Measurements from ENCODE around the gene PTBP2.

The PTBP2 gene

GRCh38 chr1:96721416-96722160 lies at the start of gene PTBP2:
TSS of gene PTBP2 (plus strand) at chr1:96721784. CDS start at chr1:96721865, 81 bp downstream.
- peak; percentile 84 for DNase-seq

GRCh38 chr1:96674915-96675314 lies 46.7 kb upstream of the PTBP2 start:
- no peak for DNase-seq

GRCh38 chr1:96682056-96682455 lies 39.5 kb upstream of the PTBP2 start:
- DNase-seq: no peak

GRCh38 chr1:96683931-96684330 lies 37.7 kb upstream of the PTBP2 start:
- no peak for DNase-seq

GRCh38 chr1:96684744-96685143 lies 36.8 kb upstream of the PTBP2 start:
- no peak for DNase-seq

- DNase-seq: no peak
Measured at GRCh38 chr1:96688767-96689166, 32.8 kb upstream of the PTBP2 start.

GRCh38 chr1:96695954-96696353 lies 25.6 kb upstream of the PTBP2 start:
- DNase-seq: no peak

GRCh38 chr1:96698342-96698983 lies 23.1 kb upstream of the PTBP2 start:
- DNase-seq: no peak

GRCh38 chr1:96703186-96703585 lies 18.4 kb upstream of the PTBP2 start:
- no peak for DNase-seq

GRCh38 chr1:96707023-96707422 lies 14.6 kb upstream of the PTBP2 start:
- no peak for DNase-seq

- no peak for DNase-seq
Measured at GRCh38 chr1:96708482-96708881, 13.1 kb upstream of the PTBP2 start.

GRCh38 chr1:96710708-96711477 lies 10.7 kb upstream of the PTBP2 start:
- DNase-seq: no peak

GRCh38 chr1:96713649-96714048 lies 7.9 kb upstream of the PTBP2 start:
- DNase-seq: no peak

GRCh38 chr1:96714881-96715280 lies 6.7 kb upstream of the PTBP2 start:
- DNase-seq: no peak

GRCh38 chr1:96715482-96715881 lies 6.1 kb upstream of the PTBP2 start:
- DNase-seq: no peak

- DNase-seq: peak; percentile 9
Measured at GRCh38 chr1:96721053-96721415, 550 bp upstream of the PTBP2 start.

- no peak for DNase-seq
Measured at GRCh38 chr1:96722161-96722922, 758 bp downstream of the PTBP2 start.

GRCh38 chr1:96722958-96723357 lies 1.4 kb downstream of the PTBP2 start:
- DNase-seq: no peak

GRCh38 chr1:96723377-96723776 lies 1.8 kb downstream of the PTBP2 start:
- no peak for DNase-seq

- no peak for DNase-seq
Measured at GRCh38 chr1:96723936-96724335, 2.4 kb downstream of the PTBP2 start.

- no peak for DNase-seq
Measured at GRCh38 chr1:96727860-96728259, 6.3 kb downstream of the PTBP2 start.

- DNase-seq: no peak
Measured at GRCh38 chr1:96730574-96731298, 9.2 kb downstream of the PTBP2 start.
